Fibroblast of villous mesenchyme (primary cell): ENCODE data around the gene AKT3. TPM values are rescaled to one million over a fixed set of nuclear protein-coding genes. Genes with fewer than 3 reads are reported as not detected.

Experiments
- DNase-seq: peaks from one replicate; pipeline ENCODE4 v3.0.0-alpha.2; 2010; ENCODE audit warnings: low read depth
- H3K4me3 ChIP-seq: 2 replicates; pipeline ENCODE4 v1.5.1; 2011; ENCODE audit warnings: low read depth, mild to moderate bottlenecking, low read length
- CTCF ChIP-seq: IDR thresholded peaks from 2 replicates; pipeline ENCODE4 v1.5.1; 2012; ENCODE audit warnings: low read depth, mild to moderate bottlenecking, low read length; ENCODE audit not compliant: insufficient read depth
- total RNA-seq: library from RNA; depleted of rRNA; stranded (reverse); fragments of >200 nt; gene quantifications from 2 replicates; pipeline ENCODE4 v1.2.3, GENCODE V29; 2012

The AKT3 gene
- total RNA-seq, 1 donor = 38.0 TPM

GRCh38 chr1:243482141-243483022 lies 367.7 kb downstream of the AKT3 start:
- no peak for TF ChIP-seq CTCF
- peak overlapping the region; percentile 27 for H3K4me3 ChIP-seq
- DNase-seq = peak; percentile 91

DNA sequence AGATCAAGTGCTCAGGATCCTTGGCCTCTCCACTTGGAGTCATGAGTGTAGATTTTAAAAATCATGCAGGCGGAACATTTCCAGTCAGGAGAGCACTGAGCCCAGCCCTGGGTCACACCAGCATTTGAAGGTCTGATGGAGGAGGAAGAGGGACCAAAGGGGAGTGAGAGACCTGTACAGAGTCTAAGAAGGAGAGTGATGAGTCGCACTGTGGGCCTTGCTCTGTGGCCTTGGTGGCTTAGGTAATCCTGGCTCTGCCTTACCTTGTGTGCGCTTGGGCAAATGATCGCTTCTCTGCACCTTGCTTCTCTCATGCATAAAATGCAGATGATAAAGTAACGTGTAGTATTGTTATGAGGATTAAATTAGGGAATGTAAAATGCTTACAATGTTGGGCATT lies 368.9 kb downstream of the AKT3 start:
- no peak for DNase-seq
- no peak overlapping the region for H3K4me3 ChIP-seq
- no peak for TF ChIP-seq CTCF

DNA sequence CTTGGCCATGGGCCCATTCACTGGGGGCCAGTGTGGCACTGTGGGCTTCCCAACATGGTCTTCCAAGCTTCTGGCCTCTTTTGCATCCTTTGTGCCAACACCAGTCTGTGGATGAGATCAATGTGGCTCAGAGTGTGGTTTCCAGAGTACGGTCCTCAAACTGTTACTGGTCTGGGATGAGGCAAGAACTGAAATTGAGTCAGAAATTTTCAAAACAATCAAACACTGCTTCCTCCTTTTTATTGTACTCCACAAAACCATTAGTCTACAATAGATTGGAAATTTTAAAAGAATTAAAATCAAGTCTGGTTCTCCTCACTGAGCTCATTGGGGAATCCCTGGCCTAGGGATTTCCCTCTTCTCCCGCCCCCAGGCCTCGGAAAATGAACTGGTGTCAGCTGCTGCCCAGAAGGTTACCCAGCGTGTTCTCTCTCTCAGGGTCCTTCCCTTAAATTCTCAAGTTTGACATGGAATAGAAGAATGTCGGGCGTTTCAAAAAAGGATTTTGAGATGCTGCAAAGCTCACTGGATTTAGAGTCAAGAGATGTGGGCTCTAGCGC lies 372.2 kb downstream of the AKT3 start:
- TF ChIP-seq CTCF = no peak
- DNase-seq = no peak
- no peak overlapping the region for H3K4me3 ChIP-seq

DNA sequence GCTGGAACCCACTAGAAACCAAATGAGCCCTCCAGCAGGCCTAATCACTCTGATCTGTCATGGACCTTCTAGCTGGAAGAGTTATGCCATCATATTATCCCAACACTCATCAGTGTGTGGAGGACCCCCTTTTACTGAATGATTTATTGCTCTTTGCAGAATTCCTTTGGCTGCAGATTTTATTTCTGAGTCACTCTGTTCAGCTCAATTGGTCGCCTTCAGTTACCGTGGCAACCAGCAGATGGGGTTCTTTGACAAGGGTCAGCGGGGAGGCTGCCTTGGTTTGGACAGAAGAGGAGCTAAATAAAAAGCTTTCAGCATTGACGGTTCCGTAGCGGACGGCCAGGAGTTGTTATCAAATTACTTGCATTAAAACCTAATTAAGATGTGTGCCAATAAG lies 374.1 kb downstream of the AKT3 start:
- peak; percentile 31 for DNase-seq

DNA sequence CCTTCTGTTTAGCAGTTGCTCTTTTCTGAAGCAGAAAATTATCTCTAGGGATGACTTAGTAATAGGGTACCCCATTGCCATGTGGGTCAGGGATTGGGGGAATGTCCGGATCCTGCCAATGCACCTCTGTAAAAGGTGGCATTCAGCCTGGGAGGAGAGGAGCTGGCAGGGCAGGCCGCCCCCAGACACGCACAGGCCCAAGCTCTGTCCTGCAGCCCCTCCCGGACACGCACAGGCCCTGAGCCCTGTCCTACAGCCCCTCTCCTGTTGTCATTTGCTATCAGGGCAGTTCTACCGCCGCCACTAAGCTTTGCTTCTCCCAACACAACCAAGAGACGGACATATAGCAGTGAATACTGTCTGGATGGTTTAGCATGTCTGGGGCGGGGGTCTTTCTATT lies 375.1 kb downstream of the AKT3 start:
- DNase-seq = no peak
- no peak for TF ChIP-seq CTCF
- H3K4me3 ChIP-seq = no peak overlapping the region

More for the DNA sequence above, 374.1 kb downstream of the AKT3 start:
- no peak overlapping the region for H3K4me3 ChIP-seq
- TF ChIP-seq CTCF = peak; percentile 31

- no peak for TF ChIP-seq CTCF
- peak overlapping the region; percentile 46 for H3K4me3 ChIP-seq
- no peak for DNase-seq
Observed at GRCh38 chr1:243474136-243474881, 375.7 kb downstream of the AKT3 start.
